Mesenchymal stem cell (in vitro differentiated cells and primary cell): ENCODE results near the gene SPAG6.
"Not testable (repeated sequence)": the region's sequence is repeated elsewhere in the genome, so short reads cannot be mapped to it uniquely, and the experiment has no call there.

Experiments used
- DNase-seq: peaks from one replicate; pipeline ENCODE4 v3.0.0-alpha.2; 2013
- H2AFZ ChIP-seq: one replicate; pipeline ENCODE4 v1.6.1; 2013; ENCODE audit warnings: low read depth, mild to moderate bottlenecking, control low read depth, inconsistent platforms, low read length, moderate library complexity
- H2AK5ac ChIP-seq: 2 replicates; pipeline ENCODE4 v1.6.1; 2013; ENCODE audit warnings: low read length, moderate library complexity, mild to moderate bottlenecking, inconsistent platforms; ENCODE audit not compliant: severe bottlenecking
- H2BK120ac ChIP-seq: one replicate; pipeline ENCODE4 v1.6.1; 2013; ENCODE audit warnings: low read depth, mild to moderate bottlenecking, inconsistent platforms, low read length, moderate library complexity
- H2BK12ac ChIP-seq, 2 experiments: one replicate each; pipeline ENCODE4 v1.6.1; 2013; ENCODE audit warnings: inconsistent platforms in 2 of 2, low read length in 2 of 2, mild to moderate bottlenecking in 2 of 2, moderate library complexity in 2 of 2, control low read depth in 1 of 2
- H2BK15ac ChIP-seq: one replicate; pipeline ENCODE4 v1.6.1; 2013; ENCODE audit warnings: mild to moderate bottlenecking, low read depth, inconsistent platforms; ENCODE audit not compliant: poor library complexity, severe bottlenecking
- H2BK5ac ChIP-seq: 2 replicates; pipeline ENCODE4 v1.6.1; 2013; ENCODE audit warnings: low read depth, mild to moderate bottlenecking, low read length, control low read depth, inconsistent platforms; ENCODE audit not compliant: poor library complexity, severe bottlenecking
- H3K14ac ChIP-seq, 2 experiments: one replicate each; pipeline ENCODE4 v1.6.1; 2013; ENCODE audit warnings: inconsistent platforms in 2 of 2, low read length in 2 of 2, control low read depth in 1 of 2, mild to moderate bottlenecking in 1 of 2, moderate library complexity in 1 of 2
- H3K18ac ChIP-seq, 2 experiments: one replicate each; pipeline ENCODE4 v1.6.1; 2013; ENCODE audit warnings: inconsistent platforms in 2 of 2, low read length in 2 of 2, control low read depth in 1 of 2, low read depth in 1 of 2, mild to moderate bottlenecking in 1 of 2
- H3K23ac ChIP-seq, 2 experiments: one replicate each; pipeline ENCODE4 v1.6.1; 2013; ENCODE audit warnings: inconsistent platforms in 2 of 2, low read length in 2 of 2, mild to moderate bottlenecking in 2 of 2, moderate library complexity in 2 of 2, control low read depth in 1 of 2
- H3K27ac ChIP-seq: 2 replicates; pipeline ENCODE4 v1.5.1; 2013; ENCODE audit warnings: mild to moderate bottlenecking, moderate library complexity, low read length, control low read depth, inconsistent platforms; ENCODE audit not compliant: poor library complexity, severe bottlenecking
- H3K27me3 ChIP-seq, 2 experiments: 2 replicates each; pipeline versions ENCODE4 v1.6.1 to v1.7.0; 2013; ENCODE audit warnings: low read length in 2 of 2, mild to moderate bottlenecking in 2 of 2, moderate library complexity in 2 of 2, control low read depth in 1 of 2, inconsistent platforms in 1 of 2; ENCODE audit not compliant: control insufficient read depth in 1 of 2, insufficient read depth in 1 of 2
- H3K36me3 ChIP-seq, 2 experiments: 2 replicates each; pipeline versions ENCODE4 v1.6.1 to v1.7.0; 2013; ENCODE audit warnings: low read length in 2 of 2, control low read depth in 1 of 2, inconsistent platforms in 1 of 2, low read depth in 1 of 2, mild to moderate bottlenecking in 1 of 2; ENCODE audit not compliant: insufficient read depth in 2 of 2, control insufficient read depth in 1 of 2
- H3K4ac ChIP-seq, 2 experiments: one replicate each; pipeline ENCODE4 v1.6.1; 2013; ENCODE audit warnings: inconsistent platforms in 2 of 2, low read length in 2 of 2, mild to moderate bottlenecking in 2 of 2, moderate library complexity in 2 of 2, control low read depth in 1 of 2, low read depth in 1 of 2
- H3K4me1 ChIP-seq: 2 replicates; pipeline ENCODE4 v1.6.1; 2013; ENCODE audit warnings: low read depth, low read length, control low read depth; ENCODE audit not compliant: control insufficient read depth, insufficient read depth
- H3K4me2 ChIP-seq: 2 replicates; pipeline ENCODE4 v1.6.1; 2013; ENCODE audit warnings: low read length, mild to moderate bottlenecking, inconsistent platforms; ENCODE audit not compliant: poor library complexity, severe bottlenecking
- H3K4me3 ChIP-seq, 2 experiments: 2 replicates each; pipeline versions ENCODE4 v1.5.1 to v1.7.0; 2013; ENCODE audit warnings: low read length in 2 of 2, mild to moderate bottlenecking in 2 of 2, control low read depth in 1 of 2, low read depth in 1 of 2; ENCODE audit not compliant: insufficient read depth in 1 of 2
- H3K79me1 ChIP-seq: replicated peaks from 2 replicates; pipeline ENCODE4 v1.6.1; 2013; ENCODE audit warnings: mild to moderate bottlenecking, control low read depth, low read length, inconsistent platforms; ENCODE audit not compliant: poor library complexity, severe bottlenecking
- H3K9ac ChIP-seq: 2 replicates; pipeline ENCODE4 v1.7.0; 2013; ENCODE audit warnings: mild to moderate bottlenecking, low read length, moderate library complexity
- H3K9me3 ChIP-seq: 2 replicates; pipeline ENCODE4 v1.7.0; 2013; ENCODE audit warnings: mild to moderate bottlenecking, low read length; ENCODE audit not compliant: control insufficient read depth
- H4K8ac ChIP-seq: one replicate; pipeline ENCODE4 v1.6.1; 2013; ENCODE audit warnings: inconsistent platforms, mild to moderate bottlenecking, low read length, moderate library complexity
- H4K91ac ChIP-seq: one replicate; pipeline ENCODE4 v1.6.1; 2013; ENCODE audit warnings: mild to moderate bottlenecking, low read length, inconsistent platforms
- WGBS: methylation state at CpG from one replicate; pipeline ENCODE4 v1.1.7; 2013; ENCODE audit warnings: mixed read lengths; 5-methylcytosine and 5-hydroxymethylcytosine counted together

The SPAG6 gene

GRCh38 chr10:22349755-22350154, 4.5 kb downstream of the SPAG6 start:
- H2AK5ac ChIP-seq = no peak overlapping the region
- H3K79me1 ChIP-seq = no peaks in the 10 kb centered on the region
- H3K27me3 ChIP-seq = peaks cover 26 to 30% of the 10 kb centered on the region in 2 experiments
- no peak overlapping the region for H4K8ac ChIP-seq
- peaks cover 9% of the 10 kb centered on the region for H3K4me1 ChIP-seq
- no peak overlapping the region for H2AFZ ChIP-seq
- H3K4ac ChIP-seq = no peak overlapping the region
- no peaks in the 10 kb centered on the region for H3K9me3 ChIP-seq
- DNase-seq = no peak
- no peak overlapping the region for H3K23ac ChIP-seq
- WGBS = 100% methylated on average over 1 of the region's 1 CpG
- no peak overlapping the region for H3K4me3 ChIP-seq
- H3K36me3 ChIP-seq = no peaks in the 10 kb centered on the region
- no peak overlapping the region for H3K4me2 ChIP-seq
- no peak overlapping the region for H3K9ac ChIP-seq
- H3K18ac ChIP-seq = no peak overlapping the region
- no peak overlapping the region for H3K27ac ChIP-seq
- H4K91ac ChIP-seq = no peak overlapping the region
- H2BK15ac ChIP-seq = no peak overlapping the region
- H2BK120ac ChIP-seq = no peak overlapping the region
- no peak overlapping the region for H3K14ac ChIP-seq
- no peak overlapping the region for H2BK5ac ChIP-seq
- H2BK12ac ChIP-seq = no peak overlapping the region

GRCh38 chr10:22351131-22351703, 5.9 kb downstream of the SPAG6 start:
- no peak overlapping the region for H3K23ac ChIP-seq

GRCh38 chr10:22356324-22356873, 11.1 kb downstream of the SPAG6 start:
- no peaks in the 10 kb centered on the region for H3K36me3 ChIP-seq
- no peak overlapping the region for H3K4ac ChIP-seq
- no peak overlapping the region for H3K4me3 ChIP-seq
- H3K23ac ChIP-seq = no peak overlapping the region
- no peaks in the 10 kb centered on the region for H3K79me1 ChIP-seq
- no peak overlapping the region for H4K8ac ChIP-seq
- H2AFZ ChIP-seq = no peak overlapping the region
- 89% methylated on average over 4 of the region's 4 CpGs for WGBS
- no peak overlapping the region for H3K4me2 ChIP-seq
- H2BK5ac ChIP-seq = no peak overlapping the region
- no peak overlapping the region for H3K27ac ChIP-seq
- H3K4me1 ChIP-seq = no peaks in the 10 kb centered on the region
- H3K27me3 ChIP-seq = no peaks in the 10 kb centered on the region
- no peak for DNase-seq
- no peak overlapping the region for H2AK5ac ChIP-seq
- H4K91ac ChIP-seq = no peak overlapping the region
- no peak overlapping the region for H3K9ac ChIP-seq
- no peak overlapping the region for H2BK15ac ChIP-seq
- no peak overlapping the region for H3K18ac ChIP-seq
- H2BK120ac ChIP-seq = no peak overlapping the region
- H2BK12ac ChIP-seq = no peak overlapping the region
- H3K9me3 ChIP-seq = no peaks in the 10 kb centered on the region
- no peak overlapping the region for H3K14ac ChIP-seq

More at GRCh38 chr10:22351131-22351703, 5.9 kb downstream of the SPAG6 start:
- Histone ChIP-seq H4K91ac (no peak overlapping the region), H2BK120ac (no peak overlapping the region), H3K36me3 (no peaks in the 10 kb centered on the region), H3K18ac (no peak overlapping the region), H3K14ac (no peak overlapping the region), H3K4ac (no peak overlapping the region), H3K4me2 (no peak overlapping the region), H3K27me3 (peaks cover 11 to 15% of the 10 kb centered on the region in 2 experiments), H4K8ac (no peak overlapping the region), H3K9me3 (no peaks in the 10 kb centered on the region), H2BK15ac (no peak overlapping the region), H2BK5ac (no peak overlapping the region), H3K27ac (no peak overlapping the region), H2BK12ac (no peak overlapping the region), H3K9ac (no peak overlapping the region), H3K4me3 (no peak overlapping the region), H2AK5ac (no peak overlapping the region), H2AFZ (no peak overlapping the region), H3K79me1 (no peaks in the 10 kb centered on the region), H3K4me1 (no peaks in the 10 kb centered on the region)
- DNase-seq = no peak
- 91% methylated on average over 5 of the region's 5 CpGs for WGBS

GRCh38 chr10:22357770-22358169, 12.5 kb downstream of the SPAG6 start:
- H2BK15ac ChIP-seq, H2AFZ ChIP-seq, H3K27me3 ChIP-seq, H4K91ac ChIP-seq, H3K4me3 ChIP-seq, H3K79me1 ChIP-seq, H3K4me2 ChIP-seq, H3K4ac ChIP-seq, DNase-seq, H2BK12ac ChIP-seq, H3K23ac ChIP-seq, H2BK120ac ChIP-seq, H3K27ac ChIP-seq, H3K14ac ChIP-seq, H2AK5ac ChIP-seq, H4K8ac ChIP-seq, H3K9ac ChIP-seq, H3K18ac ChIP-seq, H3K9me3 ChIP-seq, H3K4me1 ChIP-seq, H2BK5ac ChIP-seq, H3K36me3 ChIP-seq: not testable (repeated sequence)
- WGBS = no CpG with 5 or more reads among the region's 4 CpGs
